AG10803 (cell line): ENCODE measurements around the gene TMCC2.

Experiments
- DNase-seq: peaks from one replicate; pipeline ENCODE4 v3.0.0; 2010; ENCODE audit warnings: low read depth
- H3K4me3 ChIP-seq: 2 replicates; pipeline ENCODE4 v1.5.1; 2011; ENCODE audit warnings: mild to moderate bottlenecking, low read length, control low read depth
- TF ChIP-seq, protein P1 (sequence below): conservative IDR thresholded peaks from 2 replicates; pipeline ENCODE4 v1.5.1; 2011; ENCODE audit warnings: mild to moderate bottlenecking, low read length, control low read depth, inconsistent platforms

Gene TMCC2

DNA sequence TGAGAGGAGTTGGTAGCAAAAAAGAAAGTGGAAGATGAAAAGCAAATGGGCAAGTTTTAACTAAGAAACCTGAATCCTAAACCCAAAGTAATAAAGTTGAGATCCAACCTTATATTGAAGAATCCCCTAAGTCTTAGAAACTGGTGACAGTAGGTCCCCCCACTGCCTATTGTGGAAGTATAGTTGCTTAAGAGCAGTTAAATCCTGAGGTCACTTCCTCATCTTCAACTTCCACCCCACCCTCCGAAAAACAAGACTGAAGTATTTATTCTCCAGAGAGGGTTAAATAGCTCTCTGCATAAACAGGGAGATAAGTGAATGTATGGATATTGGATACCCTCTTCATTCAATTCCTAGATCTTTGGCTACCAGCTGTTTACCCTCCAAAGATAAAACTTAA, 13.0 kb upstream of the TMCC2 start:
- TF ChIP-seq, protein P1, sequence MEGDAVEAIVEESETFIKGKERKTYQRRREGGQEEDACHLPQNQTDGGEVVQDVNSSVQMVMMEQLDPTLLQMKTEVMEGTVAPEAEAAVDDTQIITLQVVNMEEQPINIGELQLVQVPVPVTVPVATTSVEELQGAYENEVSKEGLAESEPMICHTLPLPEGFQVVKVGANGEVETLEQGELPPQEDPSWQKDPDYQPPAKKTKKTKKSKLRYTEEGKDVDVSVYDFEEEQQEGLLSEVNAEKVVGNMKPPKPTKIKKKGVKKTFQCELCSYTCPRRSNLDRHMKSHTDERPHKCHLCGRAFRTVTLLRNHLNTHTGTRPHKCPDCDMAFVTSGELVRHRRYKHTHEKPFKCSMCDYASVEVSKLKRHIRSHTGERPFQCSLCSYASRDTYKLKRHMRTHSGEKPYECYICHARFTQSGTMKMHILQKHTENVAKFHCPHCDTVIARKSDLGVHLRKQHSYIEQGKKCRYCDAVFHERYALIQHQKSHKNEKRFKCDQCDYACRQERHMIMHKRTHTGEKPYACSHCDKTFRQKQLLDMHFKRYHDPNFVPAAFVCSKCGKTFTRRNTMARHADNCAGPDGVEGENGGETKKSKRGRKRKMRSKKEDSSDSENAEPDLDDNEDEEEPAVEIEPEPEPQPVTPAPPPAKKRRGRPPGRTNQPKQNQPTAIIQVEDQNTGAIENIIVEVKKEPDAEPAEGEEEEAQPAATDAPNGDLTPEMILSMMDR, result no peak
- no peak for DNase-seq
- no peak overlapping the region for H3K4me3 ChIP-seq

DNA sequence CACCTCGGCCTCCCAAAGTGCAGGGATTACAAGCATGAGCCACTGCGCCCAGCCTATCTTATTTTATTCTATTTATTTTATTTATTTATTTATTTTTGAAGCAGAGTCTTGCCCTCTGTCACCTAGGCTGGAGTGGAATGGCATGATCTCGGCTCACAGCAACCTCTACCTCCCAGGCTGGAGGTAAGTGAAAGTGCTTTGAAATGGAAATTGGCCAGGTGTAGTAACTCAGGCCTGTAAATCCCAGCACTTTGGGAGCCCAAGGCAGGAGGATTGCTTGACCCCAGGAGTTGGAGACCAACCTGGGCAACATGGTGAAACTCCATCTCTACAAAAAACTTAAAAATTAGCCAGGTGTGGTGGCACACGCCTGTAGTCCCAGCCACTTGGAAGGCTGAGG, 11.2 kb upstream of the TMCC2 start:
- no peak overlapping the region for H3K4me3 ChIP-seq
- DNase-seq, result no peak
- TF ChIP-seq, protein P1, result no peak

DNA sequence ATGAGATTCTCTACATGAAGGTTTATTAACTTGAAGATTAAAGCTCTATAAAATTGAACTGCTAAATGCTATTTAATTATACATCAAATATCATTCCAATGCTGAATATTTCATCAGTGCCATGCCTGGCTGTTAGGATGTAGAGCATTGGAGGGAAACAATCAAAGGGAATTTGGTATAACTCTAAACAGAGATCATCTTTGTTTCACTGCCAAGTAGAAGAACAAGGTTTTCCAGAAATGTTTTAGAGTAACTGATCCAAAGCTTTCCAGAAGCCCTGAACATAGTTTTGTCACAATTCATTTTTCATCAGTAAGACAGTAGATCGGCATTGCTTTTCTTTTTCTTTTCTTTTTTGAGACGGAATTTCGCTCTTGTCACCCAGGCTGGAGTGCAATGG, 10.3 kb upstream of the TMCC2 start:
- TF ChIP-seq, protein P1, result no peak
- H3K4me3 ChIP-seq, result no peak overlapping the region
- no peak for DNase-seq

DNA sequence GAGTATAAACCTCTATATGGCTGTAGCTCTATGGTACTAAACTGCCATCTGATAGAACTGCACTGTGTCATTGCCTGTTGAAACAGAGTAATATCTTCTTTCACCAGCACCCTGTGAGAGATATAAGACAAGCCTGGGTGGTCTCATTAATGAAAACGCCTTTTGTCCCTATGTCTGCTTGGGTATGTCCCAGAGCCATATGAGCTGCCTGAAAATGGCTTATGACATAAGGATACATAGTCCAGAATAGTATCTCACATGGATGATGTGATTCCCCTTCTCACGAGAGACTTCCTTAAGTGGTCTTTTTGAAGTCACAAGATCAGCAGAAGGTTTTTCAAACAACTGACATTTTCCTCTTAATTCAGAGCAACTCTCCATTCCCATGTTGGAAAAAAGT, 7.3 kb upstream of the TMCC2 start:
- no peak overlapping the region for H3K4me3 ChIP-seq
- TF ChIP-seq, protein P1, result no peak
- DNase-seq, result no peak

DNA sequence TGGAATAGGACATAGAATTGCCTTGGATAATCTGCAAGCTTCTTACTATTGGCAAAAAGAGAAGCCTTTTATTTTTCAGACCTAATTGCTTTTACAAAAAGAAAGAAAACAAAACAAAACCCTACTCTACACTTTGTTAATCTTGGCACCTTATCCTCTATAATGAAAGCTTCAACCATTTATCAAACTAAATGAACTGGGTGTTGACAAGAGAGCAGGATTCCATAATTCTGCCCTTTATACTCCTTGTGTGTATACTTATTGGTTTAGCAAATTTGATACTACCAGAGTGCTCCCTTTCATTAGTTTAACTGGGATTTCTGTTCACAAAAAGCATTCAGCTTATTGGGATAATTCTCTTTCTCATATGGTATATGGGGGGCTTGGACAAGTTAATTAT, 3.0 kb upstream of the TMCC2 start:
- TF ChIP-seq, protein P1, result no peak
- no peak overlapping the region for H3K4me3 ChIP-seq
- DNase-seq, result no peak

DNA sequence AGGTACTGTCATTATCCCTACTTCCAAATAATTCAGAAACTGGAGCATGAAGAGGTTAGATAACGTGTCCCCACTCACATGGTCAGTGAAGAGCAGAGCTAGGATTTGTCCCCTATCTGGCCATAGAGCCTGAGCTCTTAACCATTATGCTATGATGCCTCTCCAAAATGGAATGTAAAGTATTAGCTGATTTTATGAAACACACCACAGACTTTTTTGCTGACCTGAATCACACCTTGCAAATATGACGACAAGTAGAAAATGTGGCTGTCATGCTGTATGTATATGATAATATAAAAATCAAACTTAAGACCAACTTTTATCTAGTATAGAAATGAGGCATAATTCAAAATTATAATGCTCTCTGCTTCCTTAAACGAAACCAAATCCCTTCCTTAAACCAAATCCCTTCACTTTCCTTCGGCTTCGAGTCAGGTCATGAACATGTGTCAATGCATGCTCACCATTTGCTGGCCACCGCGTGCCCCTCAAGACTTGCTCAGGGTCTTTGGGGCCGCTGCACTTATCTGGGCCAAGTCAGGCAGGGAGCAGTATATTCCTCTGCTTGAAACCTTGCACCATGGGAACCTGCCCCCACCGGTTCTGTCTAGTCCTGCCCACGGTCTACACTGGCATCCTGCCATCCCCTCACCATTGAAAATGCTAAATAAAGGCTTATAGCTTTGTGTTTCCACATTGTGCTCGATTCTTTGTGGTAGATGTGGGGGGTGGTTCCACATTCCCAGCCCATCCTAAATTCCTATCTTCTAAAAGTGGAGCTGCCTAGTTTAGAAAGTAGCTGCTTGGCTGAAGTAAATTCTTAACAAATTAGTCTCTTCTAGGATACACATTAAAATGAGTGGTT, 1.6 kb upstream of the TMCC2 start:
- no peak overlapping the region for H3K4me3 ChIP-seq
- TF ChIP-seq, protein P1, result no peak
- peak; percentile 70 for DNase-seq
